Measurements from ENCODE around the gene AUTS2.

DNA sequence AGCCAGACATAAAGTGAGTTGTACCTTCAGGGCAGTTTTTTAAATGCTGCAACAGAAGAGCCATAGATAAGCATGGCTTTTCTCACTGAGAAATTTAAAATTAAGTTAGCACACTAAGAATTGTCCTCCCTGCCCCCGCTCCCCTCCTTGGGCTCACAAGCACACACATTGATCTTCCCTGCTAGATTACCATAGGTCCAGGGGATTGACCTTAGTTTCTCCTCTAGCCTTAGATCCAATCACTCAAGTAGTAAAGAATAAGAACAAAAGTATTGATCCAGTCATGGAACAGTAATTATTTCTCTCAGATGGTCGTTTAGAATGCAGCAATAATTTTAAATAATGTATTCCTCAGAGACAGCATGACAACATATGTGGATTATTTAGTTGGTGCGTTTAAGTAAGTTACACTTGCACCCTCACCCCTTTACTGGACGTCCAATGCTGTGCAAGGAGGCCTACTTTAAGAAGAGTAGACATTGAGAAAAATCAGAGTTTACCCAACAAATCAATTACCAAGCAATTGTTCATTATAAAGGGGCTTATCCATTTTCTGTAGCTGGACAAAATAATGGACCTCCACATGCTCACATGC lies 850.1 kb downstream of the AUTS2 start:
- TF ChIP-seq TEAD4 (CRISPR knock-in tag; IDR thresholded peaks at IDR 0.05) (no peak), CDX4 (CRISPR knock-in tag; IDR thresholded peaks at IDR 0.05; ENCODE audit: borderline replicate concordance) (no peak), TEAD1 (CRISPR knock-in tag; IDR thresholded peaks at IDR 0.05) (no peak), ARID4B (CRISPR knock-in tag; IDR thresholded peaks at IDR 0.05; ENCODE audit: borderline replicate concordance) (no peak), CREB1 (CRISPR knock-in tag; IDR thresholded peaks at IDR 0.05) (no peak), ZBTB43 (CRISPR knock-in tag; IDR thresholded peaks at IDR 0.05) (no peak), SMAD3 (CRISPR knock-in tag; IDR thresholded peaks at IDR 0.05; ENCODE audit: borderline replicate concordance) (no peak), ESRRA (CRISPR knock-in tag; IDR thresholded peaks at IDR 0.05; ENCODE audit: borderline replicate concordance) (no peak), ZNF138 (CRISPR knock-in tag; conservative IDR thresholded peaks at IDR 0.05) (no peak), ZNF512 (CRISPR knock-in tag; IDR thresholded peaks at IDR 0.05; ENCODE audit: borderline replicate concordance) (no peak)
- TF ChIP-seq, protein P1, sequence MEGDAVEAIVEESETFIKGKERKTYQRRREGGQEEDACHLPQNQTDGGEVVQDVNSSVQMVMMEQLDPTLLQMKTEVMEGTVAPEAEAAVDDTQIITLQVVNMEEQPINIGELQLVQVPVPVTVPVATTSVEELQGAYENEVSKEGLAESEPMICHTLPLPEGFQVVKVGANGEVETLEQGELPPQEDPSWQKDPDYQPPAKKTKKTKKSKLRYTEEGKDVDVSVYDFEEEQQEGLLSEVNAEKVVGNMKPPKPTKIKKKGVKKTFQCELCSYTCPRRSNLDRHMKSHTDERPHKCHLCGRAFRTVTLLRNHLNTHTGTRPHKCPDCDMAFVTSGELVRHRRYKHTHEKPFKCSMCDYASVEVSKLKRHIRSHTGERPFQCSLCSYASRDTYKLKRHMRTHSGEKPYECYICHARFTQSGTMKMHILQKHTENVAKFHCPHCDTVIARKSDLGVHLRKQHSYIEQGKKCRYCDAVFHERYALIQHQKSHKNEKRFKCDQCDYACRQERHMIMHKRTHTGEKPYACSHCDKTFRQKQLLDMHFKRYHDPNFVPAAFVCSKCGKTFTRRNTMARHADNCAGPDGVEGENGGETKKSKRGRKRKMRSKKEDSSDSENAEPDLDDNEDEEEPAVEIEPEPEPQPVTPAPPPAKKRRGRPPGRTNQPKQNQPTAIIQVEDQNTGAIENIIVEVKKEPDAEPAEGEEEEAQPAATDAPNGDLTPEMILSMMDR (IDR thresholded peaks at IDR 0.05) = no peak
- TF ChIP-seq, protein P2, sequence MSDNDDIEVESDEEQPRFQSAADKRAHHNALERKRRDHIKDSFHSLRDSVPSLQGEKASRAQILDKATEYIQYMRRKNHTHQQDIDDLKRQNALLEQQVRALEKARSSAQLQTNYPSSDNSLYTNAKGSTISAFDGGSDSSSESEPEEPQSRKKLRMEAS (CRISPR knock-in tag; IDR thresholded peaks at IDR 0.05) = no peak
